NK-92 (cell line): ENCODE measurements around the gene PRELP.
"Not testable (repeated sequence)": the region's sequence is repeated elsewhere in the genome, so short reads cannot be mapped to it uniquely, and the experiment has no call there.

Source experiments
- DNase-seq: peaks from one replicate; lab custom pipeline; 2025; ENCODE audit not compliant: unreplicated experiment; lab: John Stamatoyannopoulos, UW

The PRELP gene

DNA sequence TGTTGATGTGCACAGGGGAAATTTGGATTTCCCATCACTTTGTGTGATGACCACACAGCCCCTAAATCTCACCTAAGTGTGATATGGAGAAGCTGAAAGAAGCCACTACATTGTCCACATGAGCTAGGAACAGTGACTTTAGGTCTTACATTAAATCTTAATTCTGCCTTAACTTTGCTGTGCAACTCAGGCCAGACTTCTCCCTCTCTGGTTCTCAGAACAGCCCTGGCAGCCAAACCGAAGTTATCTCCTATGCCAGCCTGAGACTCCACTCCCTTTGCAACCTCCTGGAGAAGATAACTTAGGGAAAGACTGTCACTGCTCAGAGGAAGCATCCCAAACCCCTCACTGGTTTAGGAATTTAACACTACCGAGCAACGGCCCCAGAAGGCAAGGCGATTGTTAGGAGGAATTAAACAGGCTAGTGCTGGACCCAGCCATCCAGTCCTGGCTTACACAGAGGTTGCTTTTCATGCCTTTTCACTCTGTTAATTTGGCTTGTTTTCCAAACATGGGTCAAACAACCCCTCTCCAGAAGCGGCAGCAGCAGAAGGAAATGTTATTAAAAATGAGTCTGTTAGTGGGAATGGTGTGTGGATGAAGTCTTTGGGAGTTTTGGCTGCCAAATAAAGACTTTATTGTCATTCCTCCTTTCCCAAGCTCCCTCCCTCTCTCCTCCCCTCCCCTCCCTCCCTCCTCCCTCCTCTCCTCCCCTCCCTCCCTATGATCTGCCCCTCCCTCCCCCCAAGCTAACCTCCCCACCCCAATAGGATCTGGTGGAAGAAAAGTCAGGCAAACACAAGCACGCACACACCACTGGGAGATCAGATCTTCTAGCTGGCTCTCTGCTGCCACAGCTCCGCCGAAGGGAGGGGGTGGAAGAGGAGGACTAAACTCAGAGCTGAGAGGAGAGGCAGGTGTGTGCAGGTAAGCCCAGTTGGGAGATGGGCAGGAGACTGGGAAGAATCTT is at the start of gene PRELP:
TSS of gene PRELP (plus strand) at position 795 of the 970 bp plus-strand sequence. CDS start 7,379 bp downstream, outside the sequence.
- DNase-seq = no peak

DNA sequence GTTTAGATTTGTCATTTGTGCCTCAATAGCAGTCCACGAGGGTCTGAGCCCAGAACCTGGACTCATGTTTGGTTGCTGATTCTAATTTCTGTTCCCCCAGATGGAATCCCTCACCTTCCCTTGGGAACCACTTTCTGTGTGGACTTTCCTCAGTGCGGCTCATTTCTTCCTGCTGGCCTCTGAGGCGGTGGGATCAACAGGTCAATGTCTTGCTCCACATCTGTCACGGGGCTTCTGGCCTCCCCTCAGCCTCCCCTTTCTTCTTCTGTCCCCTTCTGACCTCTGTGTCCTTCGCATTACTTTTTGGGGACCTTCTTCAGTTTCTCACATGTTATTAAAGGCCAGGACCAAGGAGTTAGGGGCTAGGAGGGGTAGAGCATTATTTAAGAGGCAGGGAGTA is 49.2 kb upstream of the PRELP start:
- no peak for DNase-seq

DNA sequence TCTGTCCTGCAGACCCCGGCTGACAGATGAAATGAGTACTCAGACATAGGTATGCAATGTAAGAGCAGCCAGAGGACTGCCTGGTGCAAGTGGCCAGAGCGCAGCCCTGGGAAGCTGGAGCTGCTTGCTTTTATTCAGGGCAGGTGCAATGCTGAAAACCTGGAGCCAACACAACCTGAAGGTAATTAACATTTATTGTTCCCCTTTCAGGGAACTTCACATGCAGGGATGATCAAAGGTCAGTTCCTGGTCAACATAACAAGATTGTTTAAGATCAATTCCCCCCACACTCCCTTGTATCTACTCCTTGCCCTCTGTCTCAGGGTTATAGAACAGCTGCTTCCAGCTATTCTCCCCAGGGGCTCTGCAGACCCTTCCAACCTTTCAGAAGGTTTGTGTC is 48.7 kb upstream of the PRELP start:
- no peak for DNase-seq

DNA sequence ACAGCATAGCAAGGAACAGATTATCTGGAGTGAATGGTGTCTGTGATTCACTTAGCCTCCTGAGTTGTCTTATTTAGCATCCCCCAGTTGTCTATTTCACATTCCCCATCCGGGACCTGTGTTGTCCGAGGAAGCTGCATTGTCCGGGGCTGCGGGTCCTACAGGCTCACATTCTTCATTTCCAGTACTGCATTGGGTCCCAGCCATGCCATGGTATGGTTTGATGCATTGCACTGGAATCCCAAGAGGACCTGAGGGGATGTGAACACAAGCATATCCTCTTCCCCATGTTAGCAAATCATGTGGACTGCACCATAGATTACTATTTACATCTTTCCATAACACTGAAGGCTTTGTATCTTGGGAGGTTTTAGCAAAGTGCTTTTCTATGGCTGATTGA is 48.2 kb upstream of the PRELP start:
- DNase-seq = no peak

DNA sequence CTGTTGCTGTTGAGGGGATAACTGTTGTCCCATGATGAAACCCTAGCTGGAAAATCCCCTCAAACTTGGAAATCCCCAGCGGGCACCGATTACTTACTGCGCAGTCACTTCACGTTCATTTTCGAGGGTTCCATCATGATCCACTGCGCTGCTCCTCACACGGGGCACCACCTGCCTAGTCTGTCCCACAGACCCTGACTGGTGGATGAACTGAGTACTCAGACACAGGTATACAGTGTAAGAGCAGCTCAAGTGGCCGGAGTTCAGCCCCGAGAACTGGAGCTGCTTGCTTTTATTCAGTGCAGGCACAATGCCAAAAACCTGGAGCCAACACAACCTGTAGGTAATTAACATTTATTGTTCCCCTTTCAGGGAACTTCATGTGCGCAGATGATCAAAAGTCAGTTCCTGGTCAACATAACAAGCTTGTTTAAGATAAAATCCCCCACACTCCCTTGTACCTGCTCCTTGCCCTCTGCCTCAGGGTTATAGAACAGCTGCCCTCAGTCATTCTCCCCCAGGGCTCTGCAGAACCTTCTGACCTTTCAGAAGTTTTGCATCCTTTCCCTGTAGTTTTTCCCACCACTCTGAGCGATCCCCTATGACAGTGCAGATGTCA is 46.5 kb upstream of the PRELP start:
- no peak for DNase-seq

DNA sequence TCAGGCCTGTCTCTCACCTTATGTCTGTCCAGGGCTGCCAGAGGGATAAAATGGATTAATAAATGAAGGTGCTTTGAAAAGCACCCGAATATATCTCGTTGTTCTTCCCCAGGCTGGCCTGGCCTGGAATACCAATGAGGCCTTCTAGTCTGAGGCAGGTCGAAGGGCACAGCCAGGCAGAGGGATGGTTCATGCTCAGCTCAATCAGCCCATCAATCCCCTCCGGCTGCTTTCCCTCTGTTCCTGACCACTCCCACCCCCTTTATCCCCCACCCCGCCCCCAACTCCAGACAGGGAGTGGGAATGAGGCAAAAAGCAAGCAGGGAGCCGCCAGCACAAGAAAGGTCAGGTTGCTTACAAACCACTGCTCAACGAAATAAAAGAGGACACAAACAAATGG is 40.0 kb upstream of the PRELP start:
- no peak for DNase-seq

DNA sequence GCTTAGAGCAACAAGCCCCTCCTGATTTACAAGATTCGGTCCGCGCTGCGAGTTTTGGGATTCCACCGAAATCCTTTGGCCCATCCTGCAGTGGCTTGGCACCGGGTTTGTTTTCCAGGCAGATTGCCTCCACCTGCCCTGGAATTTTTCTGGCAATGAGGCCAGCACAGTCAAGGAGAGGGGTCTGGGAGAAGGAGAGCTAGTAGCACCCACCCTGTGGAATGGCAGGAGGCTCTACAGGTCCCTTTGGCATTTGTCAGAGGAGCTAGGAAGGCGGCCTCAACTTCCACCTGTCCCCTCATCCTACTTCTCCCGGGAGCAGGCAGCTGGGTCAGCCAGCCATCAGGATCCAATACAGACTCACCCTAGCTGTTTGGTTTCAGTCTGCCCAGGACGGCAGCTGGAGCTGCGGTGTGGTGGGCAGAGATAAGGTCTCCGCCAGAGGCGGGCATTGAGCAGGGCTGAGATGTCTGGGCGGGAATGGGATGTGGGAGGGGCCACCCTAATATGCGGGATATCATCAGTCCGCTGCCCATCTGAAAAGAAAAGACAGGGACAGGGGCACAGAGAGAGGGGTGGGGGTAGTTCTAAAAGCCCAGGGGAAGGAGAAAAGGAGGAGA is 37.8 kb upstream of the PRELP start:
- DNase-seq = no peak

DNA sequence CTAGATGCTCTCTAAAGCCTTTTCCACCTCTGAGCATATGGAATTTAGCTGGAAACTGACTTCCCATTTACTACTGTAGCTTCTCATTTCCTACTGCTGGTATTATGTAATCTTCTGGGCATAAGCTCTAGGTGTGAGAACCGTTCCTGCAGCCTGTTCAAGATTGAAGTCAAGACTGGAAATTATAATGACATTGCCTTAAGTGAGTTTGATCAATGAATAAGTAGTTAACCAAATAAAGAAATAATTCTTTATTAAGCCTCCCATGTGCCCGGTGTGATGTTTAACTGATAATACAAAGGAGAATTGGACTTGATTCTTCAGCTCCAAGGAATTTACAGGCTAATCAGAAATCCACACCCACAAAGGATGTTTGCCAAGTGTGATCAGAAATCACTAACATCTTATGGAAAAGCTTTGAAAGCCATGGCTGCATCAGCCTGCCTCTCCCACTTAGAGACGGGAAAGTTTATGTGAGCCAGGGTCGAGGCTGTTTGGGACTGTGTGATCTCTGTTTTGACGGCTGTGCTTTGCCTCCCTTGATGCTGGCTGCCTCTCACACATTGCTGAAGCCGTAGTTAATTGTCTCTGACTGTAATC is 36.4 kb upstream of the PRELP start:
- no peak for DNase-seq

DNA sequence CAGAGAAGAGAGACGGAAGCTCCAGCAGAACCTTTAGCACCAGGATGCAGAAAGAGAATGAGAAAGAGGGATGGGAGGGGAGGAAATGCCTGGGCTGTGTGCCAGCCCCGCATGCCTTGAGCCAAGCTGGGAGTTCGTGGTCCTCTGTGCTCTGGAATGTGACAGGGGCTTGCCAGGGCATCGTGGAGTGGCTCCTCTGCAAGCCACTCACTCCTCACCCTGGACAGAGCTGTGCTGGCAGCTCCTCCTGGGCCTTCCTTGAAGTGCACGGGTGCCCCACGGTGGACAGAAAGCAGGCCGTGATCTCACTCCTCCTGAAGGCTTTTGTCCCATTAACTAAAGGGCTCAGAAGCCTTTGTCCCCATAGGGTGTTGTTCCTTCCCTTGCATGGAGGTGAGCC is 34.8 kb upstream of the PRELP start:
- DNase-seq = no peak

DNA sequence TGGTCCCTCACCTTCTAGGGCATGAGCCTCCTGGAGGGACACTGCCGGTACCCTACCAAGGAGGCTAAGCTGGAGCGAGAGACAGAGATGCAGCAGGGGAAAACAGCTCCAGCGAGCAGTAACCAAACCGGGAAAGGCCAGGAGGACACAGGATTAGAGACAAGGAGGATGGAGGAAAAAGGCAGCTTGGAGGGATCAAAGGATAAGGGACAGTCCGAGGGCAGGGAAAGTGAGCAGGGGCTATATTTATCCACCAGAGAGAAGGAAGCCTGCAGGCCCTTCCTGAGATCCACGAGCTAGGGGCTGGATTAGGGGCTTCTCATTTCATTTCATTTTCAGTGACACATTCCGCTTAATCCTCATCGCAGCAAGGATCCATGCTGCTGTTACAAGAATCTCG is 33.8 kb upstream of the PRELP start:
- no peak for DNase-seq

DNA sequence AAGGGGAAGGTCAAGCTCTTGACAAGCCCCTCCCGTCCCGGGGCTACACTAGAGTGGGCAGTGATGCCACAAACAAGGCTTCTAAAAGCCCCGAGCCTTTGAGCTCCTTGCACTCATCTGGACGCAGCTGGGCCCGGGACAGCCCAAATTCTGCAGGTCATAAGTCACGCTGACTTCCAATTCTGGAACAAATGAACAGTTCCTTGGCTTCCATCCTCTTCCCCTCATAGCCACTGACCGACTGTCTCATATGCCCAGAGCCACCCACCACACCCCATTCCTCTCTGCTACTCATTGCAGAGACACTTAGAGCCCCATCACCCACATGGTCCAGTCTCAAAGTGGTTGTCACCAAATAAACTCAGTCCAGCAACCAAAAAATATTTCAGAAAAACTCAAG is 32.8 kb upstream of the PRELP start:
- no peak for DNase-seq

DNA sequence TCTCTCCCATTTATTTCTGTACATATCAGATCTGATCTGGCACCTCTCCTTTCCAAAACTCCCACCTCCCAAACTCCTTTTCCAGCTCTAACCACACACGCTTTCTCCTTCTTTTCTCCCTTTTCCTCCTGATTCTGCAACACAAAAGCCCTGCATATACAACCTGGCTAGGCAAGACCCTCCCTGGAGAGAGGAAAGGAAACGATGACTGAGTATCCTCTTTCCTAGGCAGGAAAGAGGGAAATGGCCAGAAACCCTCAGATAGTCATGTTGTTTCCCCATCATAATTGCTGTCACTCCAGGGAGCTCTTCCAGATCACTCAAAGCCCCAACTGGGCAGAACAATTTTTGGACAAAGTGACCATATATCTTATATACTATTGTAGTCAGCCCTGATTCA is 32.3 kb upstream of the PRELP start:
- DNase-seq = no peak

DNA sequence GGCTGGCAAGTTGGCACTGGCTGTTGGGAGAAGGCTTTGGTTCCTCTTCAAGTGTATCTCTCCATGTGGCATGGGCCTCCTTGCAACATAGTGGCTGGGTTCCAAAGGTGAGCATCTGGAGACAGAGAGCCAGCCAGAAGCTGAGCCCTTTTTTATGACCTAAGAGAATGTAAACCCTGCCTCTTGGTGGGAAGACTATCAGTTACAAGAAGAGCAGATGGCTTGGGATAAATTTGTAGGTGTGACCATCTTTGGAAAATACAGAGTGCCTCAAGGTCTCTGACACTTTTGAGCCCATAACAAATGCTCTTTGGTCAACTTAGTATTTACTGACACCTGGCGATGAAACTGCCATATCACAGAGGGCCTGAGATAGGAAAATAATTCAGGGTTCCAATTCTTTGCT is 31.4 kb upstream of the PRELP start:
- DNase-seq = no peak

DNA sequence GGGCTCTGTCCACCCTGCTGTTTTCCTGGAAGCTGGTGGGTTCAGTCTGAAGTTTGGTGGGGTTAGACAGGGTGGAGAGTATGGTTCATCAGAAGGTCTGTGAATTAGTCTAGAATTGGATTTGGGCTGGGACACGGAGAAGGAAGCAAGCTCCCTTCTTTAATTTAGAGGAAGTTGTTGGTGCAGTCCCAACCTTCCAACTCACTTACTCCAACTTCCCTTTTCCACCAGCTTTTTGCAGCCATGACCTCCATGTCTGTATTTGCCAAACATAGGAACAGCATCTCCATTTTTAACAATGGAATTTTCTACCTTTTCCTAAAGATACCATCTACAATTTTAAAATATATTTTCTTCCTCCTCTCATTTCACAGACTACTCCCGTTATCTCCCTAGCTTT is 28.5 kb upstream of the PRELP start:
- DNase-seq = no peak

DNA sequence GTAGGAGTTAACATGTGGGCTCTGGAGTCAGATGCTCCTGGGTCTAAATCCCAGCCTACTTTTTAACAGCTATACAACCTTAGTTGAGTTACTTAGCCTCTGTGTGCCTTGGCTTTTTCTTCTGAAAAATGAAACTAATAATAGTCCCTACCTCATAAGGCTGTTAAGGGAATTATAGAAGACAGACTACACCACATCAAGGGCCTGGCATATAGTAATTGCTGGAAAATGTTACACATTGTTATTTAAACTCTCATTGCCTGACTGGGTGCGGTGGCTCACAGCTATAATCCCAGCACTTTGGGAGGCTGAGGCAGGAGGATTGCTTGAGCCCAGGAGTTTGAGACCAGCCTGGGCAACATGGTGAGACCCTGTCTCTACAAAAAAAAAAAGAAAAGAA is 28.0 kb upstream of the PRELP start:
- not testable (repeated sequence) for DNase-seq

DNA sequence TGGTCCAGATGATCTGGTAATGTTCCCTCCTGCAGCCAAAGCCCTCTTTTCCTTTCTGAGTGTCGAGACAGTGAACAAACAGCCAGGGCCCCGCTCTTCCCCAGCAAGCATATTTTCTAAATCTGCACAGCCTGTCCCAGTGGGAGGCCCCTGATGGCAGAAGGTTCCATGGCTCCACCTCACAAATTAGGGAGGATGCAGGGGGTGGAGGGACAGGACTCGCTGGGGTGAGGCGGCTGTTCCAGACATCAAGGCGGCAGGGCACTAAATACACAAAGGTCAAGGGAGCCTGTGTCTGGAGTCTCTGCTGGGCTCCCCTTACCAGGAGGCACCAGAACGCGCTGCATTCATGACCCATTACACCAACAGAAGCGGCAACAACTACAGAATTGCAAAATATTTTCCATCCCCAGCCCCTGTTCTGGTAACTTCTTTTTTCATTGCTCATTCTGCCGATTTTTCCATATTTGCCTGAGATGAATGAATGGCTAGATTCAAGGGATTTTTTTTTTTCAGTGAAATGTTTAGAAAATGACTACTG is 27.0 kb upstream of the PRELP start:
- no peak for DNase-seq

DNA sequence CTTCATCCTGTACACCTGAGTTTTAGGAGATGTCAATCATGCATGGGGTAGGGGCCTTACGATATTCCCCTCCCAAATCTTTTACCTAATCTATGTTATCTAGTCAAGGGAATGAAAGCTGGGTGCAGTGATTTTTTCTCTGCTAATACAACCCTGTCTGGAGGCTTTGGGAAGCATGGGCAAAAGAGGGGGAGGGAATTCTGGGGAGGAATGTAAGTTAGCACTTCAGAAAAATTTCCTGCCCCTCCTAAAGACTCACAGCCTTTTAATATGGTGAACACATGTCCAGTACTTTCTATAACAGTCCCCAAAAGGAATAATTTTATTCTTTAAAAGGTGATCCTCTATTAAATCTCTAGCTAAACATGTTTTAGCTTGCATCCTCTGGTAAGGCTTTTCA is 25.6 kb upstream of the PRELP start:
- DNase-seq = no peak

DNA sequence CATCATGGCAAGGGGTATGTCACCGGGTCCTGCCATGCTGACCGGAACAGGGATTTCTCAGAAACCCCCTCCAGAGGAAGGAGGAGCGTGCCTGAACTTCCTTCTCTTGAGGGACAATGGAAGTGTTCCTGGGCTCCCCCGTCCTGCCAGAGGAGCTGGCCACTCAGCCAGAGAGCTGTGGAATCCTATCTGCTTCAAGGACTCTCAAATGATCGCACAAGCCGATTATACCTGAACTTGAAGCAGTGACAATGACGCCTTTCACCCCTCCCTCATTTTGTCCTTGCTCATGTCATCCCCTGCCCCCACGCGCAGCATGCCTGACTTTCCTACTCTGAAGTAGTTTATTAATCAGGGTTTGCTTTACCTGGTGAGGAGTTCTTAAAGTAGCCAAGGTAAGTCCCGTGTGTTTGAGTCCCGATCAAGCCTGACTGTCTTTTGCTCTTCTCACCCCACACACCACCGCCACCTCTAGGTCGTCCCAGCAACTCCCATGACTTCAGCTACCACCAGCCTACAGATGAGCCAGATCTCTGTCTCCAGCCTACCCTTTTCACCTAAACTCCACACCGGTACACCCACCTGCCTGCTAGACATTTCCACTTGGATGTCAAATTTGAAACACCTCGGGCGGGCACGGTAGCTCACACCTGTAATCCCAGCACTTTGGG is 25.0 kb upstream of the PRELP start:
- DNase-seq = no peak

DNA sequence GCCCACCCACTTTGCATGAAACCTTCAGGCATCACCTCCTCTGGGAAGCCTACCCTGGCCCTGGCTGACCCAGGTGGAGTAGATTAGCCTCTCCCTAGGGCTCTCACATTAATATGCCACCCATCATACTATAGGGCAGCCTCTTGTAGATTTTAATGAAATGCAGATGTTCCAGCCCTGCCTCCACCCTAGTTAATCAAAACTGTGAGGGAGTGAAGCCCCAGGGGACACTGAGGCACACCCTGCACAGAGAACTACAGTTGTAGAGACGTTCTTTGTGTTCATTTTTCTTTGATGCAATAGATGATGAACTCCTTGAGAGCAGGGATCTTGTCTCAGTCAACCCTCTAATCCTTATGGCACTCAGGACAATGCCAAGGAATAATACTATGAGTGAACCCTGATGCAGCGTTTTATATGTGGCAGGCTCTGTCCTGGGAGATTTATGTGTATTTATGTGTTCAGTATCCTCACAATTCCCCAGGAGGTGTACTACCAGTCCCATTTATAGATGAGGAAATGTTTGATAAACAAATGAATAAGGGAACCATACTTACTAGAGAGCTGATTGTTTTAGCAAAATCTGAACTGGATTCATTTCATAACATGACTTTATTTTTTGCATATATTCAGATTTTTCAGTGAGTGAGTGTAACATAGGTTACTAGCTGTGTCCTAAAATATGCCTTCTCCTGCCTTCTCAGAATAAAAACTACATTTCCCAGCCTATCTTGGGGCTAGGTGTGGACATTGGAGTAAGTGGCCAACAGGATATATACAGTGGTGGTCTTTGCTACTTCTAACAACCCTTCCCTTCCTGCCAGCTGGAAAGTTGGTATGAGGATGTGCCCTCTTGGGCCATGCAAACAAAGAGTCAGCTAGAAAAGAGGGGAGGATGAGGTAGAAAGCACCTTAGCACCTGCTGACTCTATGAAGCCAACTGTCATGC is 23.5 kb upstream of the PRELP start:
- DNase-seq = no peak

DNA sequence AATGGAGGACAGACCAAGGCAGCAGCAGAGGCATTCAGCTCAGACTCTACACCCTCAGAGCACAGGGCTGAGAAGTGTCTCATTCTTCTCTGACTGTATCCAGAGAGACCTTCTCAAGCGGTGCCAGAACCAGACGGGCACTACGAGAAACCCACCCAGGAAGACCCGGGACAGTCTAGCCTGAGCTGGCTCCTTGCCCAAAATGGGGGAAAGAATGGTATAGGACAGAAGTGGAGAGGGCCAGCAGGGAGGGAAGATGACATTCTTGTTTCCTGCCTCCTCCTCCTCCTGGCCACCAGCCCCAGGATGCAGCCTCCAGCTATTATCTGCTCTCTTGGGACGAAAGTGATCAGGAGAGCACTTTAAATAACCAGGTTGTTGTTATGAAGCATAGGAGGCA is 22.6 kb upstream of the PRELP start:
- no peak for DNase-seq
